ENCODE results near the gene ZBTB7C. TPM values are rescaled to one million over a fixed set of nuclear protein-coding genes. Genes with fewer than 3 reads are reported as not detected.

The ZBTB7C gene
- total RNA-seq, 4 donors from 2014 or later, result 38.2 to 92.3 (median 52.4) TPM

GRCh38 chr18:48263914-48264902, 145.0 kb downstream of the ZBTB7C start:
- Histone ChIP-seq H3K4me3 (no peak overlapping the region), H3K9me3 (no peaks in the 10 kb centered on the region), H3K27me3 (no peaks in the 10 kb centered on the region), H3K36me3 (peaks cover 0 to 6% (median 0%) of the 10 kb centered on the region in 3 donors), H3K27ac (no peak overlapping the region), H3K4me1 (no peaks in the 10 kb centered on the region)
- 79 to 82% methylated on average over 8 to 11 of the region's 11 CpGs for WGBS, 2 donors
- intact Hi-C loops (cut with DNase I), result no loop called here
- no peak for DNase-seq
- TF ChIP-seq POLR2A (IDR thresholded peaks at IDR 0.05) (no peak), CTCF (IDR thresholded peaks at IDR 0.05) (no peak)

- Histone ChIP-seq H3K9me3 (no peaks in the 10 kb centered on the region), H3K36me3 (peaks cover 0 to 6% (median 0%) of the 10 kb centered on the region in 3 donors), H3K27ac (no peak overlapping the region), H3K4me1 (no peaks in the 10 kb centered on the region), H3K27me3 (no peaks in the 10 kb centered on the region), H3K4me3 (no peak overlapping the region)
- no peak for TF ChIP-seq POLR2A (IDR thresholded peaks at IDR 0.05)
- TF ChIP-seq CTCF (IDR thresholded peaks at IDR 0.05), result no peak
- intact Hi-C loops (cut with DNase I), result no loop called here
- no peak for DNase-seq
- WGBS, 2 donors, result 74 to 76% methylated on average over 7 of the region's 7 CpGs
Observed at GRCh38 chr18:48263192-48263853, 145.9 kb downstream of the ZBTB7C start.

GRCh38 chr18:48260237-48260636, 148.9 kb downstream of the ZBTB7C start:
- Histone ChIP-seq H3K36me3 (peaks cover 0 to 6% (median 0%) of the 10 kb centered on the region in 3 donors), H3K4me1 (no peaks in the 10 kb centered on the region), H3K27me3 (no peaks in the 10 kb centered on the region), H3K9me3 (peaks cover 0 to 6% (median 0%) of the 10 kb centered on the region in 3 donors), H3K27ac (no peak overlapping the region), H3K4me3 (no peak overlapping the region)
- DNase-seq, result no peak
- 68 to 83% methylated on average over 2 of the region's 2 CpGs for WGBS, 2 donors
- TF ChIP-seq POLR2A (IDR thresholded peaks at IDR 0.05) (no peak), CTCF (IDR thresholded peaks at IDR 0.05) (no peak)
- intact Hi-C loops (cut with DNase I), result no loop called here

- H3K4me1 ChIP-seq, result no peaks in the 10 kb centered on the region
- intact Hi-C loops (cut with DNase I), result no loop called here
- no peak overlapping the region for H3K27ac ChIP-seq
- DNase-seq, result no peak
- H3K36me3 ChIP-seq, result no peaks in the 10 kb centered on the region
- no peaks in the 10 kb centered on the region for H3K27me3 ChIP-seq
- no peak overlapping the region for H3K4me3 ChIP-seq
- TF ChIP-seq CTCF (IDR thresholded peaks at IDR 0.05), result no peak
- no peak for TF ChIP-seq POLR2A (IDR thresholded peaks at IDR 0.05)
- peaks cover 0 to 6% (median 0%) of the 10 kb centered on the region in 3 donors for H3K9me3 ChIP-seq
Observed at GRCh38 chr18:48256848-48257247, 152.3 kb downstream of the ZBTB7C start.

GRCh38 chr18:48254077-48254602, 155.0 kb downstream of the ZBTB7C start:
- H3K27me3 ChIP-seq, result no peaks in the 10 kb centered on the region
- no peak overlapping the region for H3K4me3 ChIP-seq
- 85 to 88% methylated on average over 10 of the region's 10 CpGs for WGBS, 2 donors
- no peaks in the 10 kb centered on the region for H3K36me3 ChIP-seq
- TF ChIP-seq POLR2A (IDR thresholded peaks at IDR 0.05), result no peak
- TF ChIP-seq CTCF (IDR thresholded peaks at IDR 0.05), result no peak
- no peaks in the 10 kb centered on the region for H3K4me1 ChIP-seq
- H3K9me3 ChIP-seq, result peaks cover 0 to 6% (median 0%) of the 10 kb centered on the region in 3 donors
- H3K27ac ChIP-seq, result no peak overlapping the region
- intact Hi-C loops (cut with DNase I), result no loop called here
- DNase-seq, result no peak

All from esophagus squamous epithelium (tissue), 5 donors.